HCT116 (cell line): ENCODE measurements around the gene LGR6. TPM values are rescaled to one million over a fixed set of nuclear protein-coding genes. Genes with fewer than 3 reads are reported as not detected.
A peak's percentile ranks its signal among the peaks of the same experiment; 100 is the strongest.

ENCODE experiments used
- ATAC-seq: fragments of 200-7000 bp; cut with Tn5 transposase; 2 replicates; pipeline ENCODE4 v1.9.1; 2020; ENCODE audit warnings: mild to moderate bottlenecking, moderate library complexity
- BruUV-seq: library from RNA; stranded (reverse); fragments of 400-500 nt; replicated peaks from 2 replicates; lab custom pipeline; 2021; lab: Mats Ljungman, UMichigan
- CTCF ChIA-PET: fragments of 300-600 bp; sonication (Branson Sonifier 250); formaldehyde crosslinking; loops from one replicate; lab custom pipeline; 2021; ENCODE audit warnings: antibody characterized with exemption; lab: Charles Lee
- POLR2A ChIA-PET: fragments of 300-600, 350-600 bp; sonication (Branson Sonifier 250); formaldehyde crosslinking; loops from one replicate; lab custom pipeline; 2021; ENCODE audit warnings: antibody characterized with exemption; lab: Charles Lee
- RAD21 ChIA-PET, 2 experiments: fragments of 300-600 bp; sonication (Branson Sonifier 250); formaldehyde crosslinking; loops; one replicate each; lab custom pipeline; 2023; ENCODE audit warnings: low total read pairs in 2 of 2; ENCODE audit not compliant: uncharacterized antibody in 2 of 2, unreplicated experiment in 2 of 2, low non-redundant PET in 1 of 2; lab: Charles Lee
- DNase-seq: peaks from one replicate; pipeline ENCODE4 v3.0.0-alpha.2; 2010; ENCODE audit warnings: low read depth, low spot score
- H2AFZ ChIP-seq: fragments of 200-600 bp; shearing (Covaris generic), sonication (generic); 2 replicates; pipeline ENCODE4 v1.6.1; 2017; ENCODE audit warnings: low read depth, mixed run types, mixed read lengths, antibody characterized with exemption, low read length; ENCODE audit not compliant: poor library complexity, severe bottlenecking
- H3K27ac ChIP-seq: 2 replicates; pipeline ENCODE4 v1.5.1; 2012; ENCODE audit warnings: low read depth, low read length
- H3K27me3 ChIP-seq: fragments of 200-600 bp; sonication (generic); 2 replicates; pipeline ENCODE4 v1.6.1; 2016; ENCODE audit warnings: mixed run types, low read length, mixed read lengths; ENCODE audit not compliant: insufficient read depth
- H3K36me3 ChIP-seq, 2 experiments: fragments of 200-500 bp in 1 of 2; fragments of 200-600 bp in 1 of 2; sonication (Bioruptor generic) in 1 of 2; sonication (generic) in 1 of 2; 2 replicates each; pipeline versions ENCODE4 v1.5.1 to v1.6.1; 2014 to 2016; ENCODE audit warnings: low read length in 2 of 2, inconsistent platforms in 1 of 2, mixed read lengths in 1 of 2, mixed run types in 1 of 2; ENCODE audit not compliant: insufficient read depth in 2 of 2, control insufficient read depth in 1 of 2
- H3K4me1 ChIP-seq, 2 experiments: fragments of 200-600 bp in 1 of 2; sonication (generic) in 1 of 2; 2 replicates each; pipeline versions ENCODE4 v1.5.1 to v1.6.1; 2012 to 2017; ENCODE audit warnings: low read length in 2 of 2, inconsistent platforms in 1 of 2, mild to moderate bottlenecking in 1 of 2, mixed read lengths in 1 of 2, mixed run types in 1 of 2, moderate library complexity in 1 of 2; ENCODE audit not compliant: insufficient read depth in 2 of 2, control insufficient read depth in 1 of 2
- H3K4me2 ChIP-seq: fragments of 200-600 bp; sonication (generic); 2 replicates; pipeline ENCODE4 v1.6.1; 2017; ENCODE audit warnings: mixed run types, low read length, mixed read lengths
- H3K4me3 ChIP-seq, 2 experiments: fragments of 200-600 bp in 1 of 2; sonication (generic) in 1 of 2; replicated peaks in 1 of 2; 2 replicates each; pipeline ENCODE4 v1.5.1; 2011 to 2016; ENCODE audit warnings: low read length in 2 of 2, control low read depth in 1 of 2, low read depth in 1 of 2, mild to moderate bottlenecking in 1 of 2, mixed read lengths in 1 of 2, mixed run types in 1 of 2
- H3K79me2 ChIP-seq: fragments of 200-600 bp; sonication (generic); 2 replicates; pipeline ENCODE4 v1.6.1; 2017; ENCODE audit warnings: mild to moderate bottlenecking, mixed run types, low read length, moderate library complexity, mixed read lengths; ENCODE audit not compliant: insufficient read depth
- H3K9ac ChIP-seq: fragments of 200-600 bp; sonication (generic); 2 replicates; pipeline ENCODE4 v1.6.1; 2016; ENCODE audit warnings: low read length, mixed read lengths
- H3K9me2 ChIP-seq: fragments of 200-600 bp; sonication (generic), shearing (Covaris generic); 2 replicates; pipeline ENCODE4 v1.6.1; 2017; ENCODE audit warnings: mixed run types, mild to moderate bottlenecking, moderate library complexity; ENCODE audit not compliant: insufficient read depth
- H3K9me3 ChIP-seq, 2 experiments: fragments of 200-500 bp in 1 of 2; fragments of 200-600 bp in 1 of 2; sonication (Bioruptor generic) in 1 of 2; sonication (generic) in 1 of 2; 2 replicates each; pipeline ENCODE4 v1.6.1; 2014 to 2017; ENCODE audit warnings: low read length in 2 of 2, mixed read lengths in 2 of 2, inconsistent platforms in 1 of 2, low read depth in 1 of 2, mild to moderate bottlenecking in 1 of 2, mixed run types in 1 of 2, moderate library complexity in 1 of 2; ENCODE audit not compliant: control insufficient read depth in 1 of 2, insufficient read depth in 1 of 2
- H4K20me1 ChIP-seq: fragments of 200-600 bp; sonication (generic), shearing (Covaris generic); 2 replicates; pipeline ENCODE4 v1.6.1; 2017; ENCODE audit warnings: mixed run types, mild to moderate bottlenecking, moderate library complexity; ENCODE audit not compliant: insufficient read depth
- CEBPB ChIP-seq: IDR thresholded peaks from 2 replicates; pipeline ENCODE4 v1.6.1; 2012; ENCODE audit warnings: low read depth
- CTCF ChIP-seq, 3 experiments: fragments of 200-600 bp in 1 of 3; sonication (generic) in 1 of 3; IDR thresholded peaks in 2 of 3; conservative IDR thresholded peaks in 1 of 3; 2 replicates each; pipeline ENCODE4 v1.5.1; 2012 to 2017; ENCODE audit warnings: low read depth in 2 of 3, low read length in 2 of 3, antibody characterized with exemption in 1 of 3, borderline replicate concordance in 1 of 3, control low read depth in 1 of 3, mild to moderate bottlenecking in 1 of 3, mixed read lengths in 1 of 3, mixed run types in 1 of 3, moderate library complexity in 1 of 3; ENCODE audit not compliant: insufficient read depth in 1 of 3
- FOSL1 ChIP-seq: IDR thresholded peaks from 2 replicates; pipeline ENCODE4 v1.6.1; 2012; ENCODE audit warnings: low read depth
- JUND ChIP-seq: IDR thresholded peaks from 2 replicates; pipeline ENCODE4 v1.6.1; 2012
- MAX ChIP-seq: IDR thresholded peaks from 2 replicates; pipeline ENCODE4 v1.6.1; 2012
- SIN3A ChIP-seq: IDR thresholded peaks from 2 replicates; pipeline ENCODE4 v1.6.1; 2012; ENCODE audit warnings: low read depth
- SRF ChIP-seq: IDR thresholded peaks from 2 replicates; pipeline ENCODE4 v1.6.1; 2012; ENCODE audit warnings: low read depth
- TCF7L2 ChIP-seq: IDR thresholded peaks from 2 replicates; pipeline ENCODE4 v1.7.0; 2011; ENCODE audit warnings: borderline replicate concordance, inconsistent platforms; ENCODE audit not compliant: insufficient read depth, insufficient read length; ENCODE audit errors: extremely low read depth
- intact Hi-C: fragments of 100-400 bp; cut with micrococcal nuclease; formaldehyde crosslinking; loops from 2 replicates; pipeline ENCODE4 v1.10.0; 2022
- total RNA-seq: library from RNA; stranded (reverse); gene quantifications from one replicate; pipeline ENCODE4 v1.2.1, GENCODE V29; 2021; ENCODE audit not compliant: unreplicated experiment

The LGR6 gene
- total RNA-seq, 1 experiment from 2014 or later: 0.20 TPM

GRCh38 chr1:202158810-202159533, 34.6 kb upstream of the LGR6 start:
- ChIA-PET CTCF (no interaction called here), POLR2A (no interaction called here), RAD21 (no interaction called here)
- intact Hi-C loops: no loop called here
- Histone ChIP-seq H3K4me3 (no peak overlapping the region), H3K4me1 (peaks cover 20 to 26% of the 10 kb centered on the region in 2 experiments; a peak in 3 of 4 replicates), H3K9me2 (no peaks in the 10 kb centered on the region), H2AFZ (no peak overlapping the region), H3K9ac (no peak overlapping the region), H3K4me2 (no peak overlapping the region), H3K27me3 (no peaks in the 10 kb centered on the region), H3K36me3 (no peaks in the 10 kb centered on the region), H3K27ac (no peak overlapping the region), H3K79me2 (no peaks in the 10 kb centered on the region), H4K20me1 (no peaks in the 10 kb centered on the region)
- DNase-seq (no peak), ATAC-seq (no peak)
- TF ChIP-seq CEBPB: no peak
- peak in 2 of 3 experiments; percentile 10 to 14; a peak in 1 of 6 replicates for TF ChIP-seq CTCF (IDR thresholded peaks at IDR 0.05 in 2 of 3, conservative IDR thresholded peaks at IDR 0.05 in 1 of 3; ENCODE audit: borderline replicate concordance in 1 of 3, insufficient read depth in 1 of 3, low read depth in 2 of 3, low read length in 2 of 3)
- TF ChIP-seq, all 23 proteins: peak for 1
- H3K9me3 ChIP-seq: no peaks in the 10 kb centered on the region
- BruUV-seq: no TSS peak

GRCh38 chr1:202159534-202160371, 33.8 kb upstream of the LGR6 start:
- Histone ChIP-seq H2AFZ (no peak overlapping the region), H3K27ac (no peak overlapping the region), H3K36me3 (no peaks in the 10 kb centered on the region), H3K79me2 (no peaks in the 10 kb centered on the region), H3K4me1 (peaks cover 16 to 19% of the 10 kb centered on the region in 2 experiments; a peak in 3 of 4 replicates), H3K9ac (no peak overlapping the region), H3K4me3 (no peak overlapping the region), H3K27me3 (no peaks in the 10 kb centered on the region), H3K4me2 (no peak overlapping the region), H3K9me3 (no peaks in the 10 kb centered on the region), H3K9me2 (no peaks in the 10 kb centered on the region), H4K20me1 (no peaks in the 10 kb centered on the region)
- ChIA-PET POLR2A (no interaction called here), RAD21 (no interaction called here), CTCF (no interaction called here)
- DNase-seq (no peak), ATAC-seq (no peak)
- intact Hi-C loops: no loop called here
- BruUV-seq: no TSS peak
- TF ChIP-seq SIN3A: no peak
- TF ChIP-seq TCF7L2: no peak
- no peak for TF ChIP-seq MAX
- TF ChIP-seq JUND: no peak
- TF ChIP-seq SRF: no peak
- no peak for TF ChIP-seq FOSL1
